NK-92 treated with Interleukin-12 subunit alpha and Interleukin-12 subunit beta, amount 100 ng/mL, for 24 hours (cell line): Measurements from ENCODE around the gene F12.
A peak's percentile ranks its signal among the peaks of the same experiment; 100 is the strongest.
"Not testable (repeated sequence)": the region's sequence is repeated elsewhere in the genome, so short reads cannot be mapped to it uniquely, and the experiment has no call there.

Experiments used
- DNase-seq: peaks from one replicate; lab custom pipeline; 2025; lab: John Stamatoyannopoulos, UW

F12 gene

GRCh38 chr5:177432143-177432838 is 22.9 kb upstream of the F12 start:
- no peak for DNase-seq

GRCh38 chr5:177431317-177432142 is 22.2 kb upstream of the F12 start:
- peak; percentile 52 for DNase-seq

- no peak for DNase-seq
These were observed 21.6 kb upstream of the F12 start for GRCh38 chr5:177430972-177431316.

GRCh38 chr5:177430140-177430951 is 21.0 kb upstream of the F12 start:
- no peak for DNase-seq

- peak; percentile 82 for DNase-seq
These were observed 20.1 kb upstream of the F12 start for GRCh38 chr5:177429248-177430040.

GRCh38 chr5:177428574-177429217 is 19.3 kb upstream of the F12 start:
- DNase-seq, result no peak

- DNase-seq, result peak; percentile 41
These were observed 18.7 kb upstream of the F12 start for GRCh38 chr5:177427919-177428573.

GRCh38 chr5:177427211-177427822 is 18.0 kb upstream of the F12 start:
- DNase-seq, result peak; percentile 29

- DNase-seq, result peak; percentile 49
These were observed 17.3 kb upstream of the F12 start, which contains the start of gene GRK6 for GRCh38 chr5:177426566-177427210. Gene GRK6 (plus strand): TSS chr5:177426676. CDS start chr5:177426846, 170 bp downstream.

GRCh38 chr5:177425801-177426565 is 16.6 kb upstream of the F12 start:
- DNase-seq, result peak; percentile 99

- no peak for DNase-seq
These were observed 15.9 kb upstream of the F12 start for GRCh38 chr5:177425196-177425800.

GRCh38 chr5:177423671-177424070 is 14.3 kb upstream of the F12 start:
- no peak for DNase-seq

GRCh38 chr5:177421062-177421798 is 11.9 kb upstream of the F12 start:
- no peak for DNase-seq

GRCh38 chr5:177420472-177420871 is 11.1 kb upstream of the F12 start:
- not testable (repeated sequence) for DNase-seq

- DNase-seq, result no peak
These were observed 9.7 kb upstream of the F12 start for GRCh38 chr5:177419046-177419445.

GRCh38 chr5:177417081-177417480 is 7.7 kb upstream of the F12 start:
- not testable (repeated sequence) for DNase-seq

GRCh38 chr5:177414481-177414880 is 5.1 kb upstream of the F12 start:
- no peak for DNase-seq
